ENCODE measurements around the gene LSAMP.

- peak; percentile 30 to 62 (median 57) for TF ChIP-seq CTCF (IDR thresholded peaks at IDR 0.05)
- no peak for TF ChIP-seq POLR2A (IDR thresholded peaks at IDR 0.05)
Measured at GRCh38 chr3:115836944-115837343, 608.3 kb downstream of the LSAMP start.
